ENCODE data around the gene DYRK1A.
"Not testable (repeated sequence)": the region's sequence is repeated elsewhere in the genome, so short reads cannot be mapped to it uniquely, and the experiment has no call there.

DYRK1A gene

DNA sequence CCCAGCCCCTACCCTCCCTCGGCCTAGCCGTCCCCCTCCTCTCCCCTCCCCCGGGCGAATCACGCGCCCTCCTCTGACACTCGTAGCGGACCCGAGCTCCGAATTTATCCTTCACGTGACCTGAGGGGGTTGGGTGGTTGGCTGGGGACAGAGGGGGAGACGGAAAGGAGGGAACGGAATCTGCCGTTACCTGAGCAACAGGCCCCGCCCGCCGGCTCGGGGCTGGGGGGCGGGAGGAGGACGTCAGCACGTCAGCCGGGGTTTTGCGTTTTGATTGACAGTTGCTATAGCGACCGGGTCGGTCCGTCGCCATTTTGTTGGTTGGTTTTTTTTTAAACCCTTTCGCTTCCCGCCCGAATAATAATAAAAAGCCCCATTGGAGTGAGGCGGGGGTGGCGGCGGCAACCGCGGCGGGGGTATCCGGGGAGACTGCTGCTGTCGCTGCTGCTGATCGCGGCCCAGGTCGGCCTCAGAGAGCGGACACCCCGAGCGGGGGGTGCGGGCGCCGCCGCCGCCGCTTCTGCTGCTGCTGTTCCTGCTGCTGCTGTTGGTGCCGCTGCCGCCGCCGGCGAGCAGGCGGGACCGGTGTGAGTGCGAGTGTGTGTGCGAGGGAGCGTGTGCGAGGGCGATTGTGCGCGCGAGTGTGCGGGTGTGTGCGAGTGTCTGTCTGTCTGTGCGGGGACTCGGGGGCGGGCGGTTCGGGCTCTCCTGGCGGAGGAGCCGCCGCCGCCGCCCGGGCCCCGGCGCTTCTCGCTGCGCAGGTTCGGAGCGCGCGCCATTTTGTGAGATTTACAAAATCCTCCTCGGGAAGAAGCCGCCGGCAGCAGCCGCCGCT, at the start of gene DYRK1A:
Gene DYRK1A (plus strand): TSS at position 292 of the 835 bp plus-strand sequence. CDS start 53,602 bp downstream, outside the sequence.
- peak; percentile 94 for DNase-seq

GRCh38 chr21:37319551-37319950, 47.0 kb upstream of the DYRK1A start:
- DNase-seq, result no peak

DNA sequence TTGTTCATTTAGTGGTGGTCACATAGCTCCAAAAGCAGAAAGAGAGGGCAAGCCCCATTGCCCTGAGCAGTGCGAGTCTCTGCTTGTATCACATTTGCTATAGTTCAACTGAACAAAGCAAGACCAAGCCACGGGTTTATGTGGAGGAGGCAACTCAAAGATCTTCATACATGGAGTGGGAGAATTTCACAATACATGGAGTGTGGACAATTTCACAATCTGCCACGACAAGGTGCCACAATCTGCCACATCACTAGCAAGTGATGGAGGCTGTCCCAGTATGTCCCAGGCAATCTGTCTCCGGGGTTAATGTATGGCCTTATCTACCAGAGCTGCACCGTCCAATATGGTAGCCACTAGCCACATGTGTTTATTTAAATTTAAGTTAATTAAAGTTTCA, 44.5 kb upstream of the DYRK1A start:
- DNase-seq, result no peak

- no peak for DNase-seq
Measured at GRCh38 chr21:37324558-37324957, 42.0 kb upstream of the DYRK1A start.

- not testable (repeated sequence) for DNase-seq
Measured at GRCh38 chr21:37328147-37328546, 38.4 kb upstream of the DYRK1A start.

GRCh38 chr21:37331411-37331810, 35.2 kb upstream of the DYRK1A start:
- DNase-seq, result no peak

GRCh38 chr21:37335053-37335452, 31.5 kb upstream of the DYRK1A start:
- DNase-seq, result no peak

- DNase-seq, result no peak
Measured at GRCh38 chr21:37337179-37337578, 29.4 kb upstream of the DYRK1A start.

- DNase-seq, result no peak
Measured at GRCh38 chr21:37337831-37338230, 28.7 kb upstream of the DYRK1A start.

GRCh38 chr21:37338671-37339551, 27.7 kb upstream of the DYRK1A start:
- peak; percentile 11 for DNase-seq

GRCh38 chr21:37339552-37339939, 27.0 kb upstream of the DYRK1A start:
- no peak for DNase-seq

GRCh38 chr21:37341254-37341960, 25.2 kb upstream of the DYRK1A start:
- no peak for DNase-seq

- DNase-seq, result no peak
Measured at GRCh38 chr21:37342046-37342632, 24.4 kb upstream of the DYRK1A start.

- no peak for DNase-seq
Measured at GRCh38 chr21:37346841-37347430, 19.6 kb upstream of the DYRK1A start.

GRCh38 chr21:37348664-37349063, 17.9 kb upstream of the DYRK1A start:
- no peak for DNase-seq

GRCh38 chr21:37350472-37350871, 16.1 kb upstream of the DYRK1A start:
- no peak for DNase-seq

DNA sequence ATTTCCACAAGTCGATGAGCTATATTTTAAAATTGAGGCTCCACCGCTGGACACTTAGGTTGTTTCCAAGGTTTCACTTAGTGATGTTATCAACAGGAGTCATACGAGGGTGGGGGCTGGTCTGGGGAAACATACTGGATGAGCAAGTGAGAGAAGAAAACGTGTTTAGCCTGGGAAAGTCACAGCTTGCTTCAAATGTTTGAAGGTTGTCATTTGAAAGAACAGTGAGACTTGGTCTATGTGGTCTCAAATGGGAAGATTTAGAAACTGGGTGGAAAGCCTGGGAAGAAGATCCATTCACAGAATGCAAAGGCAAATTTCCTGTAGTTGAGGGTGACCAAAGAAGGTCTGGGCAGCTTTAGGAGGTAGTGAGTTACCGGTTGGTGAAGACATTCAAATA, 9.9 kb upstream of the DYRK1A start:
- no peak for DNase-seq

- no peak for DNase-seq
Measured at GRCh38 chr21:37357691-37358090, 8.9 kb upstream of the DYRK1A start.

GRCh38 chr21:37358397-37358796, 8.2 kb upstream of the DYRK1A start:
- no peak for DNase-seq

DNA sequence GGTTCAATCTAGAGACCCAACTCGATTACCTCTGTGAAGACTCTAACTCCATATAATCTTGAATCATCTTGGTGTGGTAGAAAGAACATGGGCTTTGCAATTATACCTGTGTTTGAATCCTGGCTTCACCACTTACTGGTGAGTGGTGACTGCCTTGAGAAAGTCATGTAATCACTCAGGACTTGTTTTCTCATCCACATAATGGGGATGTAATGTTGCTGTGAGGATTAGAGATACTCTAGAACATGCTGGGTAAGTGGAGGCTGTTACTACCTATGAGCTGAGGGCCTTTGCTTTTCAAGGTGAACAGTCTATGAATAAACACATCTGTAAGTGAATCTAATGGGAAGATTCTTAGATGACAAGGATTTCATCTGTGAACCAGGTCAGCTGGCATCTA, 2.6 kb upstream of the DYRK1A start:
- no peak for DNase-seq

DNA sequence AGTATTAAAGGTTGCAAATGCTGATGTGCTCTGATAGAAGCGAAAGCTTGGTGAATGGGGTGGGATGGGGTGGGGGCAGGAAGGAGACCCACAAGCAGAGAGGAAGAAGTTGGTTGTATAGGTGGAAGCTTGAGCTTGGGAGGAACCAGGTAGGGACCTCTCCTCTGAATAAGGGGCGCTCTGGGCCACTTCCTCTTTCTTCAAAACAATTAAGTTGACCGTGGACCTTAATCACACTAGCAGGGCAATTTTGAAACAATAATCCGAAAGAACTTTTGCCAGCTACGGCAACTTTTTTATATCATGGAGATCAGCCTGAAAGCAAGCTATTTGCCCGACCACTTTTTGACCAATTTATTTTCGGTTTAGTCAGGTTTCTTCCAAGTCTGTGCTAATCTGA, 1.9 kb upstream of the DYRK1A start:
- no peak for DNase-seq

Data from GOT3 (cell line).